GM15510 (cell line): ENCODE data around the gene HSBP1L1.

Experiments
- POLR2A ChIP-seq: IDR thresholded peaks from 3 replicates; pipeline ENCODE4 v1.6.1; 2011; ENCODE audit warnings: borderline replicate concordance; ENCODE audit not compliant: insufficient read length; ENCODE audit errors: extremely low read depth

HSBP1L1 gene

DNA sequence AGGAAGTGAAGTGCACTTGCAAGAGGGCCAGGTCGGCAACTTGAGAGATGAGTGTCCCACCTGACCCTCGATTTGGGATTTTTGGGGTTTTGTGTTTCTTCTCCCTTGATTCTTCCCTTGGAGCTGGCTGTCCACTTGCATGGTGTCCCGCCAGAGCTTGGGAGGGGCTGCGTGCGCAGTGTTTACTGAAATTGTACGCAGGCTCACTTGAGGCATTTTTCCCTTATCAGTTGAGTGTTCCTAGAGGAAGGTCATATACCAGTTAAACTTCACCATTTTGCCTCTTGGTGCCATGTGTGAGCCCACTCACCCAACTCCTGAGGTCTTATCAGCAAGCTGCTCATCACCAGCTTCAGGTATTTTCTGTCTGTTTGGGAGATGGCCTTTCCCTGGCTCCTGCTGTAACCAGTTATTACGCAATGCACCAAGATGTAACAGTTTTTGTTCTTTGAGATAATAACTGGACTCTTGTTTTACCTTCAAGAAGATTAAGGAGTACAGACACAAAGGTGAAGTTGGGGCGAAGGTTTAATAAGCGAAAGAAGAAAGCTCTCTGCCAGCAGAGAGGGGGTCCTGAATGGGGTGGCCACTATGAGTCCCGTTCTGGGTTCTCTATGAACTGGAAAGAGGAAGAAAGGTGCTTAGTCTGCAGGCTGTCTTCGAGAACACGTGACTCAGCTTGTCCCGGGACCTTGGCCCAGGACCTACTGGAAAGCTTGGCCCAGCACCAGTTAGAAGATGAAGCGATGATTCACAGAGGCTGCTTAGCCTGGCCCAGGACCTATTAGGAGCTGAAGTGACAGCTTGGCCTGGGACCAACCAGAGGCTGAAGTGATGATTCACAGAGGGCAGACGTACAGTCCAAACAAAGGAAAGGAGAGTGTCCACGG lies 45.5 kb downstream of the HSBP1L1 start:
- no peak for TF ChIP-seq POLR2A

- no peak for TF ChIP-seq POLR2A
These were observed 46.1 kb downstream of the HSBP1L1 start for GRCh38 chr18:80010551-80010906.

- TF ChIP-seq POLR2A = no peak
These were observed 48.3 kb downstream of the HSBP1L1 start for GRCh38 chr18:80012714-80013113.
